BLaER1 treated with 17β-estradiol and CSF1 and Interleukin-3, amounts not matched to agents 10 nM and 100 nM (cell line): ENCODE results near the gene CFAP61.

ENCODE experiments used
- H3K27ac ChIP-seq, 11 experiments: shearing (Covaris generic); formaldehyde crosslinking; 2 replicates each; pipeline ENCODE4 v1.8.1; 2022
- H3K27me3 ChIP-seq, 11 experiments: shearing (Covaris generic); formaldehyde crosslinking; 2 replicates each; pipeline ENCODE4 v1.8.1; 2022
- H3K36me3 ChIP-seq, 11 experiments: shearing (Covaris generic); formaldehyde crosslinking; 2 replicates each; pipeline ENCODE4 v1.8.1; 2022
- H3K4me1 ChIP-seq, 10 experiments: shearing (Covaris generic); formaldehyde crosslinking; 2 replicates each; pipeline ENCODE4 v1.8.1; 2022
- H3K4me2 ChIP-seq, 11 experiments: shearing (Covaris generic); formaldehyde crosslinking; 2 replicates each; pipeline ENCODE4 v1.8.1; 2022
- H3K4me3 ChIP-seq, 10 experiments: shearing (Covaris generic); formaldehyde crosslinking; 2 replicates each; pipeline ENCODE4 v1.8.1; 2022
- H3K9ac ChIP-seq, 11 experiments: shearing (Covaris generic); formaldehyde crosslinking; 2 replicates each; pipeline ENCODE4 v1.8.1; 2022
- H3K9me3 ChIP-seq, 11 experiments: shearing (Covaris generic); formaldehyde crosslinking; replicated peaks in 1 of 11; 2 replicates each; pipeline ENCODE4 v1.8.1; 2022
- H4K20me1 ChIP-seq, 11 experiments: shearing (Covaris generic); formaldehyde crosslinking; 2 replicates each; pipeline ENCODE4 v1.8.1; 2022
- Cebpa-rat ChIP-seq, 11 experiments: shearing (Covaris generic); IDR thresholded peaks; 2 replicates each; pipeline ENCODE4 v1.8.1; 2022

CFAP61 gene

GRCh38 chr20:20318365-20319161 is 266.2 kb downstream of the CFAP61 start:
- Histone ChIP-seq H3K4me3 (peak overlapping the region in 7 of 10 experiments; percentile 21 to 51 (median 38); a peak in 10 of 20 replicates), H3K4me1 (peaks cover 27 to 35% (median 31%) of the 10 kb centered on the region in 10 experiments), H3K9me3 (peaks cover 12 to 35% (median 24%) of the 10 kb centered on the region in 11 experiments), H3K4me2 (peak overlapping the region; percentile 62 to 93 (median 86)), H4K20me1 (no peaks in the 10 kb centered on the region), H3K27me3 (no peaks in the 10 kb centered on the region), H3K27ac (peak overlapping the region in 10 of 11 experiments; percentile 43 to 98 (median 90); a peak in 20 of 22 replicates), H3K9ac (peak overlapping the region in 9 of 11 experiments; percentile 56 to 83 (median 76); a peak in 17 of 22 replicates), H3K36me3 (peaks cover 0 to 7% (median 0%) of the 10 kb centered on the region in 11 experiments; a peak in 1 of 22 replicates)
- peak in 8 of 11 experiments; percentile 70 to 94 (median 82); a peak in 16 of 22 replicates for TF ChIP-seq Cebpa-rat (IDR thresholded peaks at IDR 0.05)

GRCh38 chr20:20321134-20321533 is 268.8 kb downstream of the CFAP61 start:
- Histone ChIP-seq H3K36me3 (peaks cover 0 to 7% (median 0%) of the 10 kb centered on the region in 11 experiments; a peak in 1 of 22 replicates), H4K20me1 (no peaks in the 10 kb centered on the region), H3K9ac (no peak overlapping the region), H3K4me3 (no peak overlapping the region), H3K4me1 (peaks cover 27 to 35% (median 31%) of the 10 kb centered on the region in 10 experiments), H3K9me3 (peaks cover 12 to 28% (median 22%) of the 10 kb centered on the region in 11 experiments), H3K27me3 (no peaks in the 10 kb centered on the region), H3K4me2 (no peak overlapping the region), H3K27ac (no peak overlapping the region)
- TF ChIP-seq Cebpa-rat (IDR thresholded peaks at IDR 0.05): no peak

- Histone ChIP-seq H4K20me1 (no peaks in the 10 kb centered on the region), H3K4me1 (peaks cover 24 to 30% (median 29%) of the 10 kb centered on the region in 10 experiments), H3K36me3 (peaks cover 0 to 7% (median 0%) of the 10 kb centered on the region in 11 experiments; a peak in 1 of 22 replicates), H3K27me3 (no peaks in the 10 kb centered on the region), H3K4me2 (no peak overlapping the region), H3K9ac (no peak overlapping the region), H3K9me3 (peaks cover 12 to 28% (median 22%) of the 10 kb centered on the region in 11 experiments), H3K4me3 (no peak overlapping the region), H3K27ac (no peak overlapping the region)
- no peak for TF ChIP-seq Cebpa-rat (IDR thresholded peaks at IDR 0.05)
Measured at GRCh38 chr20:20321917-20322316, 269.6 kb downstream of the CFAP61 start.

- Histone ChIP-seq H3K27me3 (no peaks in the 10 kb centered on the region), H3K4me2 (no peak overlapping the region)
- TF ChIP-seq Cebpa-rat (IDR thresholded peaks at IDR 0.05): no peak
Measured at GRCh38 chr20:20322912-20323311, 270.6 kb downstream of the CFAP61 start.

GRCh38 chr20:20327746-20328145 is 275.4 kb downstream of the CFAP61 start:
- Histone ChIP-seq H4K20me1 (no peaks in the 10 kb centered on the region), H3K9me3 (peaks cover 0 to 16% (median 0%) of the 10 kb centered on the region in 11 experiments; a peak in 3 of 22 replicates), H3K27ac (no peak overlapping the region), H3K4me2 (no peak overlapping the region), H3K9ac (no peak overlapping the region), H3K27me3 (no peaks in the 10 kb centered on the region), H3K4me3 (no peak overlapping the region), H3K4me1 (peaks cover 4 to 19% (median 11%) of the 10 kb centered on the region in 10 experiments; a peak in 13 of 20 replicates), H3K36me3 (no peaks in the 10 kb centered on the region)
- no peak for TF ChIP-seq Cebpa-rat (IDR thresholded peaks at IDR 0.05)

More at GRCh38 chr20:20322912-20323311, 270.6 kb downstream of the CFAP61 start:
- Histone ChIP-seq H3K27ac (no peak overlapping the region), H3K4me1 (peaks cover 14 to 20% (median 19%) of the 10 kb centered on the region in 10 experiments), H3K9ac (no peak overlapping the region), H4K20me1 (no peaks in the 10 kb centered on the region), H3K36me3 (peaks cover 0 to 7% (median 0%) of the 10 kb centered on the region in 11 experiments; a peak in 1 of 22 replicates), H3K4me3 (no peak overlapping the region), H3K9me3 (peaks cover 12 to 28% (median 23%) of the 10 kb centered on the region in 11 experiments)

- no peak overlapping the region for H3K9ac ChIP-seq
- no peaks in the 10 kb centered on the region for H3K36me3 ChIP-seq
- no peaks in the 10 kb centered on the region for H3K27me3 ChIP-seq
- TF ChIP-seq Cebpa-rat (IDR thresholded peaks at IDR 0.05): no peak
- no peak overlapping the region for H3K4me3 ChIP-seq
- peaks cover 15 to 32% (median 21%) of the 10 kb centered on the region in 10 experiments for H3K4me1 ChIP-seq
- H3K9me3 ChIP-seq: peaks cover 0 to 16% (median 0%) of the 10 kb centered on the region in 11 experiments; a peak in 3 of 22 replicates
- no peaks in the 10 kb centered on the region for H4K20me1 ChIP-seq
- H3K4me2 ChIP-seq: no peak overlapping the region
- H3K27ac ChIP-seq: no peak overlapping the region
Measured at GRCh38 chr20:20329564-20329963, 277.2 kb downstream of the CFAP61 start.

- peaks cover 20 to 34% (median 26%) of the 10 kb centered on the region in 10 experiments for H3K4me1 ChIP-seq
- peaks cover 0 to 29% (median 9%) of the 10 kb centered on the region in 11 experiments; a peak in 17 of 22 replicates for H3K9me3 ChIP-seq
- no peaks in the 10 kb centered on the region for H3K27me3 ChIP-seq
- H3K27ac ChIP-seq: peak overlapping the region in 2 of 11 experiments; percentile 19 to 28; a peak in 2 of 22 replicates
- no peak overlapping the region for H3K4me3 ChIP-seq
- H3K9ac ChIP-seq: no peak overlapping the region
- H3K4me2 ChIP-seq: peak overlapping the region in 6 of 11 experiments; percentile 0 to 48 (median 36); a peak in 12 of 22 replicates
- no peak for TF ChIP-seq Cebpa-rat (IDR thresholded peaks at IDR 0.05)
- no peaks in the 10 kb centered on the region for H3K36me3 ChIP-seq
- H4K20me1 ChIP-seq: no peaks in the 10 kb centered on the region
Measured at GRCh38 chr20:20331156-20331555, 278.8 kb downstream of the CFAP61 start.

- no peaks in the 10 kb centered on the region for H3K27me3 ChIP-seq
Measured at GRCh38 chr20:20331817-20332216, 279.5 kb downstream of the CFAP61 start.

GRCh38 chr20:20333866-20334265 is 281.5 kb downstream of the CFAP61 start:
- Histone ChIP-seq H3K27ac (peak overlapping the region in 1 of 11 experiments; percentile 10; a peak in 1 of 22 replicates), H3K4me3 (no peak overlapping the region), H3K9me3 (peaks cover 8 to 38% (median 20%) of the 10 kb centered on the region in 11 experiments; a peak in 19 of 22 replicates), H3K4me1 (peaks cover 20 to 34% (median 26%) of the 10 kb centered on the region in 10 experiments), H3K9ac (no peak overlapping the region), H3K36me3 (no peaks in the 10 kb centered on the region), H4K20me1 (no peaks in the 10 kb centered on the region), H3K4me2 (peak overlapping the region in 10 of 11 experiments; percentile 4 to 68 (median 38); a peak in 20 of 22 replicates), H3K27me3 (no peaks in the 10 kb centered on the region)
- TF ChIP-seq Cebpa-rat (IDR thresholded peaks at IDR 0.05): no peak

More at GRCh38 chr20:20331817-20332216, 279.5 kb downstream of the CFAP61 start:
- Histone ChIP-seq H3K27ac (peak overlapping the region in 4 of 11 experiments; percentile 19 to 50 (median 24); a peak in 3 of 22 replicates), H3K4me3 (no peak overlapping the region), H4K20me1 (no peaks in the 10 kb centered on the region), H3K36me3 (no peaks in the 10 kb centered on the region), H3K4me1 (peaks cover 20 to 34% (median 26%) of the 10 kb centered on the region in 10 experiments), H3K9me3 (peaks cover 1 to 35% (median 16%) of the 10 kb centered on the region in 11 experiments; a peak in 19 of 22 replicates), H3K9ac (no peak overlapping the region; a peak in 1 of 22 replicates), H3K4me2 (peak overlapping the region in 8 of 11 experiments; percentile 0 to 48 (median 32); a peak in 13 of 22 replicates)
- TF ChIP-seq Cebpa-rat (IDR thresholded peaks at IDR 0.05): no peak
